Spinal cord (tissue), 10 donors: ENCODE results near the gene ARHGAP12. TPM values are rescaled to one million over a fixed set of nuclear protein-coding genes. Genes with fewer than 3 reads are reported as not detected.

ENCODE experiments used
- DNase-seq, 6 donors: peaks; one replicate each; pipeline versions ENCODE4 v3.0.0 to v3.0.0-alpha.2; 2013 to 2015; ENCODE audit warnings: low spot score in 6 of 6, low read depth in 4 of 6
- H3K27ac ChIP-seq: one replicate; pipeline ENCODE4 v1.5.1; 2013; ENCODE audit warnings: low read depth, low read length, control low read depth
- H3K27me3 ChIP-seq: one replicate; pipeline ENCODE4 v1.6.1; 2013; ENCODE audit warnings: low read length; ENCODE audit not compliant: control insufficient read depth, insufficient read depth
- H3K36me3 ChIP-seq: one replicate; pipeline ENCODE4 v1.6.1; 2013; ENCODE audit warnings: low read length; ENCODE audit not compliant: control insufficient read depth, insufficient read depth
- H3K4me1 ChIP-seq: one replicate; pipeline ENCODE4 v1.6.1; 2013; ENCODE audit warnings: low read length; ENCODE audit not compliant: control insufficient read depth, insufficient read depth
- H3K4me3 ChIP-seq: one replicate; pipeline ENCODE4 v1.5.1; 2013; ENCODE audit warnings: low read depth, low read length, control low read depth
- H3K9me3 ChIP-seq: one replicate; pipeline ENCODE4 v1.6.1; 2013; ENCODE audit warnings: low read length; ENCODE audit not compliant: control insufficient read depth, insufficient read depth
- WGBS: methylation state at CpG from one replicate; pipeline ENCODE4 v1.1.5; 2013; ENCODE audit warnings: missing lambda C conversion rate; ENCODE audit not compliant: insufficient coverage; 5-methylcytosine and 5-hydroxymethylcytosine counted together
- polyA plus RNA-seq, 2 donors: library from polyadenylated mRNA; unstranded; fragments of 120-200 nt; gene quantifications; one replicate each; pipeline ENCODE4 v1.2.1, GENCODE V29; 2013; ENCODE audit not compliant: insufficient read length in 2 of 2
- small RNA-seq: library from RNA; depleted of rRNA; stranded (forward); fragments of <200 nt; gene quantifications from one replicate; pipeline ENCODE3, GENCODE V24; 2014; ENCODE audit warnings: low replicate concordance
- total RNA-seq, 2 donors: library from RNA; depleted of rRNA in 1 of 2; stranded (reverse); fragments of 120-200 nt in 1 of 2; fragments of >200 nt in 1 of 2; gene quantifications; one replicate each; pipeline versions ENCODE4 v1.2.3 to v1.2.4, GENCODE V29; 2013 to 2014
- donor health status: healthy.

The ARHGAP12 gene
- total and polyA plus RNA-seq, 4 donors: 40.0 to 87.2 (median 53.0) TPM

GRCh38 chr10:31759124-31759798, 169.4 kb downstream of the ARHGAP12 start:
- peaks cover 3% of the 10 kb centered on the region for H3K36me3 ChIP-seq
- no peaks in the 10 kb centered on the region for H3K9me3 ChIP-seq
- H3K4me3 ChIP-seq: peak overlapping the region; percentile 82
- H3K27ac ChIP-seq: peak overlapping the region; percentile 94
- no peaks in the 10 kb centered on the region for H3K27me3 ChIP-seq
- under 1% methylated on average over 26 of the region's 36 CpGs for WGBS
- DNase-seq: peak in 2 of 6 donors; percentile 74 to 93
- peaks cover 47% of the 10 kb centered on the region for H3K4me1 ChIP-seq

- Histone ChIP-seq H3K4me3 (peak overlapping the region; percentile 82), H3K4me1 (peaks cover 47% of the 10 kb centered on the region), H3K9me3 (no peaks in the 10 kb centered on the region), H3K36me3 (peaks cover 3% of the 10 kb centered on the region), H3K27me3 (no peaks in the 10 kb centered on the region), H3K27ac (peak overlapping the region; percentile 84)
- peak in 1 of 6 donors; percentile 18 for DNase-seq
- 82% methylated on average over 2 of the region's 5 CpGs for WGBS
Observed at GRCh38 chr10:31758495-31758894, 170.1 kb downstream of the ARHGAP12 start.

- WGBS: 50% methylated on average over 5 of the region's 7 CpGs
- Histone ChIP-seq H3K4me1 (peaks cover 47% of the 10 kb centered on the region), H3K36me3 (peaks cover 3% of the 10 kb centered on the region), H3K27ac (peak overlapping the region; percentile 84), H3K27me3 (no peaks in the 10 kb centered on the region), H3K4me3 (no peak overlapping the region), H3K9me3 (no peaks in the 10 kb centered on the region)
- DNase-seq: peak in 2 of 6 donors; percentile 73 to 78
Observed at GRCh38 chr10:31757831-31758230, 170.8 kb downstream of the ARHGAP12 start.

- WGBS: 20% methylated on average over 1 of the region's 9 CpGs
- H3K27me3 ChIP-seq: no peaks in the 10 kb centered on the region
- DNase-seq: peak in 2 of 6 donors; percentile 83 to 85
- no peak overlapping the region for H3K4me3 ChIP-seq
- peak overlapping the region; percentile 84 for H3K27ac ChIP-seq
- peaks cover 47% of the 10 kb centered on the region for H3K4me1 ChIP-seq
- peaks cover 3% of the 10 kb centered on the region for H3K36me3 ChIP-seq
- no peaks in the 10 kb centered on the region for H3K9me3 ChIP-seq
Observed at GRCh38 chr10:31757386-31757791, 171.2 kb downstream of the ARHGAP12 start.

GRCh38 chr10:31756729-31757110, 171.9 kb downstream of the ARHGAP12 start:
- peak in 2 of 6 donors; percentile 17 to 18 for DNase-seq
- Histone ChIP-seq H3K9me3 (no peaks in the 10 kb centered on the region), H3K4me3 (no peak overlapping the region), H3K27me3 (no peaks in the 10 kb centered on the region), H3K4me1 (peaks cover 49% of the 10 kb centered on the region), H3K27ac (peak overlapping the region; percentile 29), H3K36me3 (peaks cover 3% of the 10 kb centered on the region)
- 67% methylated on average over 7 of the region's 11 CpGs for WGBS

- Histone ChIP-seq H3K27ac (peak overlapping the region; percentile 29), H3K9me3 (no peaks in the 10 kb centered on the region), H3K4me3 (no peak overlapping the region), H3K27me3 (no peaks in the 10 kb centered on the region), H3K36me3 (no peaks in the 10 kb centered on the region), H3K4me1 (peaks cover 49% of the 10 kb centered on the region)
- 72% methylated on average over 10 of the region's 10 CpGs for WGBS
- DNase-seq: no peak
Observed at GRCh38 chr10:31756101-31756728, 172.4 kb downstream of the ARHGAP12 start.

Small RNA genes lying within 50 kb of the gene (small RNA-seq; reads per million reads assigned to genes)
- not detected for gene RF00019

Other genes with a start within 250 kb of the ARHGAP12 start
- 100 to 1,000 TPM; 103 to 133 TPM for gene KIF5B, start 127.6 kb upstream of the ARHGAP12 start, total RNA-seq
- 100 to 1,000 TPM in 1 of 2 donors, 10 to 100 TPM in 1; 86.9 to 140 TPM for gene KIF5B, start 127.6 kb upstream of the ARHGAP12 start, polyA plus RNA-seq